ENCODE data around the gene PPP1R17. TPM values are rescaled to one million over a fixed set of nuclear protein-coding genes. Genes with fewer than 3 reads are reported as not detected.

The PPP1R17 gene
- total and polyA plus RNA-seq, 2 experiments from 2014 or later = 0.52 to 2.4 TPM

- Histone ChIP-seq H3K4me3 (no peak overlapping the region), H3K27ac (ENCODE audit: low read depth) (no peak overlapping the region), H3K79me2 (replicated peaks; ENCODE audit: insufficient read depth) (no peaks in the 10 kb centered on the region), H3K4me2 (no peak overlapping the region), H3K27me3 (ENCODE audit: insufficient read depth) (no peaks in the 10 kb centered on the region), H3K36me3 (ENCODE audit: insufficient read depth) (no peaks in the 10 kb centered on the region), H3K4me1 (ENCODE audit: insufficient read depth) (0 out of 2 replicates have a peak, but pooled peaks cover 3% of the 10 kb centered on the region), H3K9me2 (ENCODE audit: insufficient read depth) (peaks cover 16% of the 10 kb centered on the region), H4K20me1 (replicated peaks; ENCODE audit: insufficient read depth) (no peaks in the 10 kb centered on the region), H2AFZ (no peak overlapping the region), H3F3A (replicated peaks; ENCODE audit: low read depth) (no peaks in the 10 kb centered on the region)
- Mint-ChIP-seq H3K9me3 (no peaks in the 10 kb centered on the region), H3K36me3 (ENCODE audit: low read depth) (no peaks in the 10 kb centered on the region), H3K4me3 (no peak overlapping the region), H3K27me3 (ENCODE audit: insufficient read depth, low read depth, poor library complexity) (peaks cover 4% of the 10 kb centered on the region), H3K4me1 (peaks cover 6% of the 10 kb centered on the region; the same call in 2 of the 3 replicates), H3K27ac (no peak overlapping the region)
- ATAC-seq = no peak
- no peak for DNase-seq (ENCODE audit: low spot score)
- no peak for TF ChIP-seq POLR2AphosphoS5 (IDR thresholded peaks at IDR 0.05; ENCODE audit: low read depth)
- TF ChIP-seq ETS1 (IDR thresholded peaks at IDR 0.05) = no peak
- TF ChIP-seq EZH2 (IDR thresholded peaks at IDR 0.05; ENCODE audit: low read depth, unreplicated experiment) = no peak
- no peak for TF ChIP-seq ZNF331 (CRISPR knock-in tag; IDR thresholded peaks at IDR 0.05; ENCODE audit: low read depth)
- no peak for TF ChIP-seq STAT1 (IDR thresholded peaks at IDR 0.05; ENCODE audit: unreplicated experiment)
- TF ChIP-seq CREB1 (CRISPR knock-in tag; IDR thresholded peaks at IDR 0.05; ENCODE audit: low read depth) = no peak
- TF ChIP-seq ZNF114 (CRISPR knock-in tag; IDR thresholded peaks at IDR 0.05) = no peak
- TF ChIP-seq NANOG (IDR thresholded peaks at IDR 0.05; ENCODE audit: borderline replicate concordance) = no peak
- no peak for TF ChIP-seq EZH2phosphoT487 (IDR thresholded peaks at IDR 0.05; ENCODE audit: unreplicated experiment)
- no peak for TF ChIP-seq ZNF462 (CRISPR knock-in tag; IDR thresholded peaks at IDR 0.05)
- TF ChIP-seq JUNB (IDR thresholded peaks at IDR 0.05; ENCODE audit: unreplicated experiment) = no peak
- TF ChIP-seq, protein P1, sequence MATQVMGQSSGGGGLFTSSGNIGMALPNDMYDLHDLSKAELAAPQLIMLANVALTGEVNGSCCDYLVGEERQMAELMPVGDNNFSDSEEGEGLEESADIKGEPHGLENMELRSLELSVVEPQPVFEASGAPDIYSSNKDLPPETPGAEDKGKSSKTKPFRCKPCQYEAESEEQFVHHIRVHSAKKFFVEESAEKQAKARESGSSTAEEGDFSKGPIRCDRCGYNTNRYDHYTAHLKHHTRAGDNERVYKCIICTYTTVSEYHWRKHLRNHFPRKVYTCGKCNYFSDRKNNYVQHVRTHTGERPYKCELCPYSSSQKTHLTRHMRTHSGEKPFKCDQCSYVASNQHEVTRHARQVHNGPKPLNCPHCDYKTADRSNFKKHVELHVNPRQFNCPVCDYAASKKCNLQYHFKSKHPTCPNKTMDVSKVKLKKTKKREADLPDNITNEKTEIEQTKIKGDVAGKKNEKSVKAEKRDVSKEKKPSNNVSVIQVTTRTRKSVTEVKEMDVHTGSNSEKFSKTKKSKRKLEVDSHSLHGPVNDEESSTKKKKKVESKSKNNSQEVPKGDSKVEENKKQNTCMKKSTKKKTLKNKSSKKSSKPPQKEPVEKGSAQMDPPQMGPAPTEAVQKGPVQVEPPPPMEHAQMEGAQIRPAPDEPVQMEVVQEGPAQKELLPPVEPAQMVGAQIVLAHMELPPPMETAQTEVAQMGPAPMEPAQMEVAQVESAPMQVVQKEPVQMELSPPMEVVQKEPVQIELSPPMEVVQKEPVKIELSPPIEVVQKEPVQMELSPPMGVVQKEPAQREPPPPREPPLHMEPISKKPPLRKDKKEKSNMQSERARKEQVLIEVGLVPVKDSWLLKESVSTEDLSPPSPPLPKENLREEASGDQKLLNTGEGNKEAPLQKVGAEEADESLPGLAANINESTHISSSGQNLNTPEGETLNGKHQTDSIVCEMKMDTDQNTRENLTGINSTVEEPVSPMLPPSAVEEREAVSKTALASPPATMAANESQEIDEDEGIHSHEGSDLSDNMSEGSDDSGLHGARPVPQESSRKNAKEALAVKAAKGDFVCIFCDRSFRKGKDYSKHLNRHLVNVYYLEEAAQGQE (IDR thresholded peaks at IDR 0.05; ENCODE audit: unreplicated experiment) = no peak
These were observed 7.3 kb upstream of the PPP1R17 start for GRCh38 chr7:31679574-31680305.
